GM18873 (cell line): ENCODE measurements around the gene FXYD7.

Experiments
- ATAC-seq: cut with Tn5 transposase; IDR thresholded peaks from one replicate; pipeline ENCODE4 v1.9.1; 2021; ENCODE audit warnings: mild to moderate bottlenecking, moderate library complexity, moderate number of reproducible peaks; ENCODE audit not compliant: unreplicated experiment, low FRiP score

Gene FXYD7

DNA sequence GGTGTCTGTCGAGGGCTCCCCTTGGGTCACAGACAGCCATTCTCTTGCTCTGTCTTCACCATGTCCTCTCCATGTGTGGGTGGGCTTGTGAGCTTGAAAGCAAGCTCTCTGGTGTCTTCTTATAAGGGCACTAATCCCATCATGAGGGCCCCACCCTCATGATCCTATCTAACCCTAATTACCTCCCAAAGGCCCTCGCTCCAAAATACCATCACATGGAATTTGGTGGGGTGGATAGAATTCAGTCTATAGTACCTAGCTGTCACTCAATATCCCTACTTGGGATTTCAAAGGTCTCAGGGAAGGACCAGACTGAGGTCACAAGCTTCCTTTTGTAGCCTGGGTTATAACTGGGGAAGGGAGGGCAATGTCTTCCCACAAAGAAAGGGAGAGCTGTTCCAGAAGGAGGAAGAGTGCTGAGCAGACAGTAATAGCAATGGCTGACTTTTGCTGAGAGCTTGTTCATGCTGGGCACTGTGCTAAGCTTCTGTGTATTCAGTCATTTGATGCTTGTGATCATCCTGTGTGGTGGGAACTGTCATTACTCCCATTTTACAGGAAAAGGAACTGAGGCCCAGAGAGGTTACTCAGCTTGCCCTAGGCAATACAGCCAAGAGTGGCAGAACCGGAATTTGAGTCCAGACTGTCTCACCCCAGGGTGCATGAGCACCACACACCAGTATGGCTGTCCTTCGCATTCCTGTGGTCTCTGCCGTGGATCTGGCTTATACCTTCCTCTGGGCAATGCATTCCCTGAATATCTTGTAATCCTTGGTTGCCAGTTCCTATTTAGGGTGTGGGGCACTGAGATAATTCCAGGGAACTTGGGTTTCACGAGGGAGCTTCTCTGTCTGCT is 19.6 kb downstream of the FXYD7 start:
- no peak for ATAC-seq

DNA sequence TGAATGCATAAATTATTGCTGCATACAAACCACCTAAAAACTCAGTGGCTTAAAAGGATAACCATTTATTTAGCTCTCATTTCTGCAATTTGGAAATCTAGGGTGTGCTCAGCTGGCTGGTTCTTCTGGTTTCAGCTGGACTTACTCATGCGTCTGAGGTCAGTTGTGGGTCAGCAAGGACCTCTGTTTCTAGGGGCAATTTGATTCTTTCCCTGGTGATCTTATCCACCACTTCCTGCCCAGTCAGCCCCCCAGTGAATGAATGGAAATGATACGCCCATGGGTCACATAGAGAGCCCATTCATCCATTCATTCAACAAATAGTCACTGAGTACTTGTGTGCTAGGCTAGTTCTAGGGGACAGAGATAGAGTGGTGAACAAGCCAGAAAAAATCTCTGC is 21.4 kb downstream of the FXYD7 start:
- ATAC-seq, result no peak

DNA sequence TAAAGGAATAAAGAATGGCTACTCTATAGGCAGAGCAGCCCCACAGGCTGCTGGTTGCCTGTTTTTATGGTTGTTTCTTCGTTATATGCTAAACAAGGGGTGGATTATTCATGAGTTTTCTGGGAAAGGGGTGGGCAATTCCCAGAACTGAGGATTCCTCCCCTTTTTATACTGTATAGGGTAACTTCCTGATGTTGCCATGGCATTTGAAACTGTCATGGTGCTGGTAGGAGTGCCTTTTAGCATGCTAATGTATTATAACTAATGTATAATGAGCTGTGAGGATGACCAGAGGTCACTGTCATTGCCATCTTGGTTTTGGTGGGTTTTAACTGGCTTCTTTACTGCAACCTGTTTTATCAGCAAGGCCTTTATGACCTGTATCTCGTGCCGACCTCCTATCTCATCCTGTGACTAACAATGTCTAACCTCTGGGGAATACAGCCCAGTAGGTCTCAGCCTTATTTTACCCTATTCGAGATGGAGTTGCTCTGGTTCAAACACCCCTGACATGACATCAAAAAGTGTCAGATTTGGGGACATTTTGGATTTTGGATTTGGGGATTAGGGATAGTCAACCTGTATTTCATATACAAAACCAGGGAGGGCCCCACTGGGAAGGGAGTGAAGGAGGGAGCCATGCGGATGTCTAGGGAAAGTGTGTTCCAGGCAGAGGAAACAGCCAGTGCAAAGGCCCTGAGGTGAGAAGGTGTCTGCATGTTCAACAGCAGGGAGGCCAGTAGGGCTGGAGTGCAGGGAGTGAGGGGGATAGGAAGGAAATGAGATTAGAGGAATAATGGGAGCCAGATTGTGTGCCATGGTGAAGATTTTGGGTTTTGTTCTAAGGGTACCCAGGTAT is 22.4 kb downstream of the FXYD7 start:
- no peak for ATAC-seq

DNA sequence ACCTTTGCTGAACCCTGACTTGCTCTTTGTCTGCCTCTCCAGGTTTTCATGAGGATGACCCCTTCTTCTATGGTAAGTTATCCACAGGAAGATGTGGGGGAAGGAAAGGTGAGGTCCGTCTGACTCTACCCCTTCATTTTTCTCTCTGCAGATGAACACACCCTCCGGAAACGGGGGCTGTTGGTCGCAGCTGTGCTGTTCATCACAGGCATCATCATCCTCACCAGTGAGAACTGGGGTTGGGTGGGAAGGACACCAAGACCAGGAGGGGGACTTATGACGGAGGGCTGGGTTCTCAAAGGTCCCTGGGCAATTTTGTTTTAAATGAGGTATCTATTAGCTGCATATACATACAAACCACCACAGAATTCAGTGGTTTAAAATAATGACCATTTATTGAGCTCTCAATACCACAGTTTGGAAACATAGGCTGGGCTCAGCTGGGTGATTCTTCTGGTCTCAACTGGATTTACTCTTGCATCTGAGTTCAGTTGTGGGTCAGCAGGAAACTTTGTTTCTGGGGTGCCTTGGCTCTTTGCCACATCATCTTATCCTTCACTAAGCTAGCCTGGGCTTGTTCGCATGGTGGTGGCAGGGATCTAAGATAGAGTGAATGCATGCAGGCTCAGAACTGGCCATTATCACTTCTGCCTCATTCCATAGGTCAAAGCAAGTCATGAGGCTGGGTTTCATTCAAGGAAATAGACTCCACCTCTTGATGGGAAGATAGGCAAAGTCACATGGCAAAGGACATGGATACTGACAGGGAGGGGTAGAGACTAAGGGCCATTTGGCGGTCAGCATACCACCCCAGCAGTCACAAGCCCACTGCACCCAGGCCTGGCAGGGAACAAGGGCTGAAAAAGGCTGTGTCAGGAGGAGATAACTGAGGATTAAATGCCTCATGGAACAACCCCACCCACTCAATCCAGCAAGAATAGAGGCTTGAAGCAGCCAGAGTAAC is 23.3 kb downstream of the FXYD7 start:
- no peak for ATAC-seq

DNA sequence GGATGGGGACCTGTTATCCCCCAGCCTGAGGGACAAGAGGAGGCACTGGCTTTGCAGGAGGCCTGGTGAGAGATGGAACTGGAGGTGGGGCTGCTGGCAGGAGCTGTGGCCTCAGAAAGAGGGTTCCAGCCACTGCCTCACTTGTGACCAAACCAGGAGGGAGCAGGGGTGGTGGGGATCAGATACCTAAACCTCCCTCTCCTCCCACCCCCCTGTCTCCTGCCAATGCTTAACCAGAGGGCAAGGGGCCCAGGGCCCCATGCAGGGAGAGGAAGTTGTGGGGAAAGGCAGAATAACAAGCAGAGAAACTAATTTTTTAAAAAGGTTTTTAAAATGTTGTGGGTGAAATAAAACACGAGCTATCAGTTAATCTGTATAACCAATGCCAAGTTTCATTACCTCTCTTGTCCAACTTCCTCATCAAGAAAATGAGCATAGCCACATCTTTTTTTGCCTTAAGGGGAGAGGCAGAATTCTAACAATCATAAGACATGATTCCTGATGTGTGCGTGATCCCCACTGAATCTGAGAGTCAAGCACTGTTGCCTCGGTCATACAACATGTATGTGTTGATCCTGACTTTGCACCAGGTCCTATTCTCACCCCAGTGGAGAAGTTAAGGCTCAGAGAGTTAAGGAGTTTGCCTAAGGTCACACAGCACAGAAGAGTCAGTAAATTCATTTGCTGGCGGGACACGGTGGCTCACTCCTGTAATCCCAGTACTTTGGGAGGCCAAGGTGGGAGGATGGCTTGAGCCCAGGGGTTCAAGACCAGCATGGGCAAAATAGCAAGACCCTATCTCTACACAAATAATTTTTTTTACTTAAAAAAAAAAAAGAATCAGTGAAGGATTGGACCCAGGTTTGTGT is 24.4 kb downstream of the FXYD7 start:
- no peak for ATAC-seq

DNA sequence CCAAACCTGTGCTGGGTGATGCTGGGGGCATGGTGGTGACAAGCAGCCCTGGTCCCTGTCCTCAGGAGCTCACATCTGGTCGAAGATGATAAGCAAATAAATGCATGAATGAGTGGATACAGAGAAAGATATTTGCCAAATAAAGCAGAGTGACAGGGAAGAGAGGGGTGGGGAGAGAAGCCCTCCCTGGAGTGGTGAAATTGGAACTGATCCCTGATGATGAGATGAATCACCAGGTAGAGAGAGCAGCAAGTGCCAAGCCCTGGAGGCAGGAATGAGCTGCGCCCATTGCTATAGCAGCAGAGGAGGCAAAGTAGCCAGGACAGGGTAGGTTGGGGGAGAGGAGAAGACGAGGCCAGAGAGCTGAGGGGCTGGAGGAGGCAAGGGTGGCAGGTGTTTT is 25.1 kb downstream of the FXYD7 start:
- no peak for ATAC-seq

DNA sequence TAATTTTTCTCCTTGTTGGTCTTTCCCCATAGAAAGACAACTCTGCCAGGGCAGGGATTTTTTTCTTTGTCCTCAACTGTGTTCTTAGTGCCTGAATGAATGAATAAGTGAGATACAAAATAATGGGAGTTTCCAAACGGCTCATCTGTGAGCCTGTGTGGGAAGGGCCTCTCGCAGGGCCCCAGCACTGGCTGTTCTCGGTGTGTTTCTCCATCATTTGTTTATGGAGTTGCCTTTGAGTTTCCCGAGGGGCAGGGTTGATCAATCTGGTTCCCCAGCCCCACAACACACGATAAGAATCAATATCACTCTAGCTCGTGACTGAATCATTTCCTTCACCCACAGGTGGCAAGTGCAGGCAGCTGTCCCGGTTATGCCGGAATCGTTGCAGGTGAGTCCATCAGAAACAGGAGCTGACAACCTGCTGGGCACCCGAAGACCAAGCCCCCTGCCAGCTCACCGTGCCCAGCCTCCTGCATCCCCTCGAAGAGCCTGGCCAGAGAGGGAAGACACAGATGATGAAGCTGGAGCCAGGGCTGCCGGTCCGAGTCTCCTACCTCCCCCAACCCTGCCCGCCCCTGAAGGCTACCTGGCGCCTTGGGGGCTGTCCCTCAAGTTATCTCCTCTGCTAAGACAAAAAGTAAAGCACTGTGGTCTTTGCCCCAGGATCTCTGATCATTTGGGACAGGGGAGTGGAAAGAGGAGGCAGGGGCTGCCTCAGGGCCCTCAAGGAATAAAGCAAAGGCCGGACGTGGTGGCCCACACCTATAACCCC is 26.4 kb downstream of the FXYD7 start:
- ATAC-seq, result no peak

DNA sequence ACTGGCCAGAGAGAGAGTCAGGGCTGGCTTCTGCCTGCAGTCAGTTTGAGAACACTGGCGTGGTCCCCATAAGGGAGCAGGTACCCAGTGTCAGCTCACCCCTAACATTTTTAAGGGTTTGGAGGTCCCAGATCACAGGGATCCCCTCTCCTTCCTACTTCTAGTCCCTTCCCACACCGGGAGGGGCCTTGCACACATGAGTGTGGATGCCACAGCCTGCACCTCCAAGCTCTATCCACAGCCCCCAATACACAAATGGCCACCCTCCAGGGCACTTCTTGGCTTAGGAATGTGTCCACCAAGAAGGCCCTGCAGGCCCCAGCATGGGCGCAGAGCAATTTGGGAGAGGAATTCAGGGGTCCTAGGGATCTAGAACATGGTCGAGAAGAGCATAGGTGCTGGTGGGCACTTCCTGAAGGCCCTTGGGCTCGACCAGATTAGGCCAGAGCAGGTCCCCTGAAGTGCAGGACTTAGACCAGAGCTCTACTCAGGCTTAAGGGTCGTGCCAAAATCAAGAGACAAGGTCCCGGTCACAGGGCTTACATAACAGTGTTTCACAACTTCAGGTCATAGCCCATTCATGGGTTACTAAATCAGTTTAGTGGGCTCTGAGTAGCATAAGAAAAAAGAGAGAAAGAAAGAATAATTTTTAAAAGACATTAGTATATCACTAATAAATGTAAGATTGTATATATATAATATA is 27.5 kb downstream of the FXYD7 start:
- no peak for ATAC-seq

DNA sequence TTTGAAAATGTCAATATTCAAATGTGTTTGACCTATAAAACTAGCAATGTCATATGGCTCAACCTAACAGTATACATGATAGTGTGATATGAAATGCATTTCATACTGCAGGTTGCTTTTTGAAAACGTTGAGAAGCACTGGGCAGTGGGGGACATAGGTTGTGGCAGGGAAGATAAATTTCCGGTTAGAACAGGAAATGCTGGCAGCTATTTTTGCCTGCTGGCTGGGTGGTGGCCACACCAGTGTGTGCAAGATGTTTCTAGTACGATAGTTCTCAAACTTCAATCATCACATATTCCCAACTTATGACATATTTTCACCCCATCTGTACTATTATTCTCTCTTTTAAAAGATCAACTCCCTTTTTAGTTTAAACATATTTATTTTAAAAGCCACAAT is 28.7 kb downstream of the FXYD7 start:
- no peak for ATAC-seq

DNA sequence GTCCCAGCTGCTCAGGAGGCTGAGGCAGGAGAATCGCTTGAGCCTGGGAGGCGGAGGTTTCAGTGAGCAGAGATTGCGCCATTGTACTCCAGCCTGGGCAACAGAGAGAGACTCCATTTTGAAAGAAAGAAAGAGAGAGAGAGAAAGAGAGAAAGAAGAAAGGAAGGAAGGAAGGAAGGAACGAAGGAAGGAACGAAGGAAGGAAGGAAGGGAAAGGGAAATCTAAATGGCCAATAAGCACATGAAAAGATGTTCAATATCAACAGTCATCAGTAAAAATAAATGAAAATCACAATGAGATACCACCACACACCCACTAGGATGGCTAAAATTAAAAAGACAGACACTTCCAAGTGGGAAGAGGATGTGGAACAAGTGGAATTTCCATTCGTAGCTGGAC is 31.2 kb downstream of the FXYD7 start:
- ATAC-seq, result no peak

DNA sequence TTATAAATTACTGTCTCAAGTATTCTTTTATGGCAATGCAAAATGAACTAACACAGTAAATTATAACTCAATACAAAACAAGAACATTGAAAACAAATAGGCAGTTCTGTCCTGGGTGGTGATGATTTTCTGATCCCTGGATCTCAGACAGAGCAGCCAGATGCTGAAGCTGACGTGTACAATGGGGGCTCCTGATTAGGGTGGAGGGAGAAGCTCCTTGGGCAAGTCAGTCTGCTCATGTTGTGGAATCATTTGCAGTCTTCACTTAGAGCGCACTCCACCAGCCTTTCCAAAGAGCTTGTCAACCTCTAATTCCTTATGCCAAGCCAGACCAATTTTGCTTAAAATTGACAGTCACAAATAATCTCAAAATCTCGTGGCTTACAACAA is 33.1 kb downstream of the FXYD7 start:
- ATAC-seq, result no peak

DNA sequence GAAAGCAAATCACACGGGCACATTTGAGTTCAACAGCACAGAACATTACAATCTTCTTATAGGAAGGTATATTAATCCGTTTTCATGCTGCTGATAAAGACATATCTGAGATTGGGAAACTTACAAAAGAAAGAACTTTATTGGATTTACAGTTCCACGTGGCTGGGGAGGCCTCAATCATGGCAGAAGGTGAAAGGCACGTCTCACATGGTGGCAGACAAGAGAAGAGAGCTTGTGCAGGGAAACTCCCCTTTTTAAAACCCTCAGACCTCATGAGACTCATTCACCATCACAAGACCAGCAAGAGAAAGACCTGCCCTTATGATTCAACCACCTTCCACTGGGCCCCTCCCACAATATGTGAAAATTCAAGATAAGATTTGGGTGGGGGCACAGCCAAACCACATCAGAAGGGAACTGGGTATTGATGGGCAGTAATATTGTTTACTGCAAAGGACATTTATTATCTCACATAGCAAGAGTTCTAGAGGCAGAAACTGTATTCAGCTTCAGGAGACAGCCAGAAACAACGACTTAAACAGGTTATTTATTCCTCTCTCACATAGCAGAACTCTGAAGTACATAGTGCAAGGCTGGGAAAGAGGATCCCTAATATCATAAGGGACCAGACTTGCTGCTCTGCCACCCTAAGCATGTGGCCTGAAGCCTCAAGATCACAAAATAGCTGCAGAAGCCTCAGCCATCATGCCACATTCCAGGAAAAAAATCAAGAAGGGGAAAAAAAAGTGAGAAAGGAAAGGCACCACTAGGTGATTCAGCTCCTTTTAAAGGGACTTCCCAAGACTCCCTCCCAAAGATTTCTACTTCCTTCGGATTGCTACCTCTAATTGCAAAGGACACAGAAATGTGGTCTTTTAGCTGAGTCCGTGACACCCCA is 34.6 kb downstream of the FXYD7 start:
- ATAC-seq, result no peak

DNA sequence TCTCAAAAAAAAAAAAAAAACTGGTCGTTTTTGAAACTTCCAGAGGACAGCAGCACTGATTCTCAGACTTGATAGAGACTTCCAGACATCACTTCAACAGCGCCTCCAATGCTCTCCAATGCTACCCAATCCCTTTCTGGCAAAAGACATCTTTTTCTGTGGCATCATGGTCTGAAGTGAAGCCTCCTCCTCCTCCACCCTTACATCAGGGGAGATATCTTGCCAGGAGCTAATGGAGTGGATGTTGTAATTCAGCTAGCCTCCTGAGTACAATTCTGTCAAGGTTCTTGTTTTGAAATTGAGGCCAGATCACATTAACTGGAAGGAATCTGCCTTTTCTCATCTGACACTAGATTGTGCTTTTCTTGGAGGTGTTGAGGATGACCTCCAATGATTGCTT is 35.6 kb downstream of the FXYD7 start:
- ATAC-seq, result no peak

DNA sequence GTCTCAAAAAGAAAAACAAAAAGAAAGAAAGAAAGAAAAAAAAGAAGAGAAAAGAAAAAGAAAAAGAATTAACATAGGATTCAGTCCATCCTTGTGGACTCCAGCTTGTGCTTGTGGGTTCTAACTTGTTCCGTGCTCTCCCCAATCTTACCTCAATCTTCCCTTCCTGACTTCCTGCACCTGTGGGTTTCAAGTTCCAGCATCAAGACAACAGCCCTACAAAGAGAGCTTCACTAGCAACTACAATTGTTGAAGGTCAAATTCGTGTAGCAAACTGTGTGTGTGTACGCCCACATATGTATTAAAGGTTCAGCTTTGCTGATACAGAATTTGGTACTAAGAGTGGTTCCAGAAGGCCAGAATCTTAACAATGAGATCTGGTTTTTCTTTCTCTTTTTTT is 36.8 kb downstream of the FXYD7 start:
- ATAC-seq, result no peak

DNA sequence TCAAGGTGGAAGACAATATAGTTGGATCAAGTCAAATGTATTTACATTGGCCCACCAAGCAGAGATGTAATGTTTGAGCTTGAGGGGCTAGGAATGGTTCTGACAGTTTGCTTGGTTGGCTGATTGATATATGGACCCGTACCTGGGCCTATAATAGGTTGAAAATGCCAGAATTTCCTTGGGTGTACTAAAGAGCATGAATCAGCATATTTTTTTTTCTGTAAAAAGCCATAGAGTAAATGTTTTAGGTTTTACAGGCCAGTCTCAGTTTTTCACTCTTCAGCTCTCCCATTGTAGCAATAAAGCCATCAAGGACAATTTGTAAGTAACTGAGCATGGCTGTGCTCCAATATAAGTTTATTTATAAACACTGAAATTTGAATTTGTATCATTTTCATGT is 38.3 kb downstream of the FXYD7 start:
- no peak for ATAC-seq

DNA sequence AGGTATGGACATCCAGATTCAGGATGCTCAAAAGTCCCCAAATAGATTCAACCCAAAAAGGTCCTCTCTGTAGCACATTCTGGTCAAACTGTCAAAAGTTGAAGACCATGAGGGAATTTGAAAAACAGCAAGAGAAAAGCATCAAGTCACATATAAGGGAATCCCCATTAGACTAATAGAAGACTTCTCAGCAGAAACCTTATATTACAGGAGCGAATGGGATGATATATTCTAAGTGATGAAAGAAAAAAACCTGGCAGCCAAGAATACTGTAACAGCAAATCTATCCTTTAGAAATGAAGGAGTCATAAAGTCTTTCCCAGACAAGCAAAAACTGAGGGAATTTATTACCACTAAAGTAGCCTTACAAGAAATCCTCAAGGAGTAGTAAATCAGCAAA is 41.2 kb downstream of the FXYD7 start:
- no peak for ATAC-seq

DNA sequence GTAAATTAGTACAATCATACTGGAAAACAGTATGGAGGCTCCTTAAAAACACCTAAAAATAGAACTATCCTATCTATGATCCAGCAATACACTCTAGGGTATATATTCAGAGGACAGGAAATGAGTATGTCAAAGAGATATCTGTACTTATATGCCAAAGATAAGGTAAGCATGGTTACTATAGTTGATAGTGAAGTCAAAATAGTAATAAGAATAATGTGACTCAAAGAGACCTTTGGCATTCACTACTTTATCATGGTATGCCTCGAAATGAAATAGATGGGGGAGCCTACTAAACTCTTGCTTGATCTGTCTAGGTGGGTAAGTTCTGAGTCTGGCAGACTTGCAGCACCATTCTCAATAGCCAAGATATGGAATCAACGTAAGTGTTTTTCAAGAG is 41.8 kb downstream of the FXYD7 start:
- no peak for ATAC-seq
